B cell (primary cell): ENCODE results near the gene ALMS1. TPM values are rescaled to one million over a fixed set of nuclear protein-coding genes. Genes with fewer than 3 reads are reported as not detected.

Source experiments
- ATAC-seq: fragments of 200-7000 bp; cut with Tn5 transposase; one replicate; pipeline ENCODE4 v1.10.0; 2021; ENCODE audit warnings: low read depth, mild to moderate bottlenecking, moderate number of reproducible peaks, moderate library complexity
- CTCF ChIA-PET: fragments of 350-600 bp; sonication (Branson Sonifier 250); formaldehyde crosslinking; loops from one replicate; lab custom pipeline; 2021; ENCODE audit warnings: antibody characterized with exemption, inconsistent platforms; lab: Charles Lee
- POLR2A ChIA-PET: fragments of 350-600 bp; sonication (Branson Sonifier 250); formaldehyde crosslinking; loops from one replicate; lab custom pipeline; 2021; ENCODE audit warnings: antibody characterized with exemption; lab: Charles Lee
- DNase-seq: peaks from one replicate; pipeline ENCODE4 v3.0.0; 2013
- H2AFZ ChIP-seq: 2 replicates; pipeline ENCODE4 v1.6.1; 2012; ENCODE audit warnings: mild to moderate bottlenecking, low read depth, low read length; ENCODE audit not compliant: insufficient read depth, poor library complexity, severe bottlenecking
- H3K27ac ChIP-seq, 2 donors: 1 replicate in 1 of 2; 2 replicates in 1 of 2; pipeline ENCODE4 v1.5.1; 2012 to 2013; ENCODE audit warnings: low read length in 2 of 2, mild to moderate bottlenecking in 2 of 2, moderate library complexity in 1 of 2
- H3K27me3 ChIP-seq, 4 experiments: fragments of 200-600 bp in 1 of 4; sonication (generic) in 1 of 4; replicated peaks in 1 of 4; 1 replicate in 2 of 4; 2 replicates in 2 of 4; pipeline versions ENCODE4 v1.6.1 to v1.7.0; 2013 to 2016; ENCODE audit warnings: low read length in 3 of 4, mild to moderate bottlenecking in 2 of 4, mixed read lengths in 1 of 4, moderate library complexity in 1 of 4; ENCODE audit not compliant: insufficient read depth in 4 of 4, control insufficient read depth in 3 of 4; ENCODE audit errors: control extremely low read depth in 1 of 4
- H3K36me3 ChIP-seq, 2 experiments: replicated peaks in 1 of 2; 1 replicate in 1 of 2; 2 replicates in 1 of 2; pipeline versions ENCODE4 v1.6.1 to v1.7.1; 2013; ENCODE audit warnings: low read length in 1 of 2; ENCODE audit not compliant: insufficient read depth in 2 of 2, control insufficient read depth in 1 of 2; ENCODE audit errors: control extremely low read depth in 1 of 2, extremely low read depth in 1 of 2
- H3K4me1 ChIP-seq, 2 donors: fragments of 200-600 bp in 1 of 2; sonication (generic) in 1 of 2; 1 replicate in 1 of 2; 2 replicates in 1 of 2; pipeline versions ENCODE4 v1.5.1 to v1.6.1; 2013 to 2017; ENCODE audit warnings: low read length in 2 of 2; ENCODE audit not compliant: control insufficient read depth in 2 of 2, insufficient read depth in 2 of 2
- H3K4me2 ChIP-seq: replicated peaks from 2 replicates; pipeline ENCODE3; 2012; ENCODE audit warnings: mild to moderate bottlenecking, low read depth, low read length; ENCODE audit not compliant: poor library complexity, severe bottlenecking
- H3K4me3 ChIP-seq, 5 experiments: fragments of 200-600 bp in 1 of 5; sonication (generic) in 1 of 5; 1 replicate in 3 of 5; 2 replicates in 2 of 5; pipeline versions ENCODE4 v1.5.1 to v1.7.0; 2011 to 2016; ENCODE audit warnings: low read length in 4 of 5, mild to moderate bottlenecking in 4 of 5, low read depth in 2 of 5, control low read depth in 1 of 5, moderate library complexity in 1 of 5; ENCODE audit not compliant: insufficient read depth in 1 of 5; ENCODE audit errors: control extremely low read depth in 1 of 5, extremely low read depth in 1 of 5
- H3K79me2 ChIP-seq: fragments of 200-600 bp; sonication (generic); one replicate; pipeline ENCODE4 v1.6.0; 2016; ENCODE audit warnings: low read length; ENCODE audit not compliant: control insufficient read depth, insufficient read depth
- H3K9ac ChIP-seq: fragments of 200-600 bp; sonication (generic); 2 replicates; pipeline ENCODE4 v1.6.1; 2017; ENCODE audit warnings: mild to moderate bottlenecking, low read length, moderate library complexity
- H3K9me3 ChIP-seq, 3 donors: one replicate each; pipeline versions ENCODE4 v1.6.1 to v1.7.1; 2013; ENCODE audit warnings: low read length in 2 of 3; ENCODE audit not compliant: control insufficient read depth in 2 of 3, insufficient read depth in 1 of 3; ENCODE audit errors: control extremely low read depth in 1 of 3
- H4K20me1 ChIP-seq: 2 replicates; pipeline ENCODE4 v1.6.0; 2012; ENCODE audit warnings: mild to moderate bottlenecking, low read length; ENCODE audit not compliant: insufficient read depth, control insufficient read depth, poor library complexity, severe bottlenecking
- H3K27ac Mint-ChIP-seq: one replicate; pipeline ENCODE4 v1.8.0; 2021; ENCODE audit warnings: mixed read lengths
- H3K27me3 Mint-ChIP-seq: one replicate; pipeline ENCODE4 v1.8.0; 2021; ENCODE audit warnings: mixed read lengths
- H3K4me1 Mint-ChIP-seq: one replicate; pipeline ENCODE4 v1.8.0; 2021; ENCODE audit warnings: mixed read lengths
- H3K4me3 Mint-ChIP-seq: one replicate; pipeline ENCODE4 v1.8.0; 2021; ENCODE audit warnings: mixed read lengths
- H3K9me3 Mint-ChIP-seq: one replicate; pipeline ENCODE4 v1.8.0; 2022; ENCODE audit warnings: mixed read lengths; ENCODE audit not compliant: insufficient read depth
- EZH2 ChIP-seq: IDR thresholded peaks from 2 replicates; pipeline ENCODE4 v1.6.1; 2012; ENCODE audit warnings: borderline replicate concordance, low read depth, mild to moderate bottlenecking, moderate library complexity, low read length; ENCODE audit not compliant: insufficient read depth, poor library complexity, severe bottlenecking
- WGBS: methylation state at CpG from one replicate; pipeline ENCODE4 v1.1.5; 2013; ENCODE audit warnings: missing lambda C conversion rate; ENCODE audit not compliant: insufficient coverage; 5-methylcytosine and 5-hydroxymethylcytosine counted together
- intact Hi-C: fragments of 100-400 bp; cut with micrococcal nuclease; formaldehyde crosslinking; loops from one replicate; pipeline ENCODE4 v1.10.0; 2022
- polyA plus RNA-seq: library from polyadenylated mRNA; depleted of rRNA; stranded (reverse); fragments of >200 nt; gene quantifications from 2 replicates; pipeline ENCODE4 v1.2.3, GENCODE V29; 2012
- total RNA-seq, 2 donors: library from RNA; stranded (reverse); fragments of 120-200 nt in 1 of 2; gene quantifications; 1 replicate in 1 of 2; 2 replicates in 1 of 2; pipeline versions ENCODE4 v1.2.3 to v1.2.4, GENCODE V29; 2013 to 2022
- TF ChIP-seq, protein P1 (sequence below): fragments of 200-600 bp; IDR thresholded peaks from one replicate; pipeline ENCODE4 v1.8.0; 2022; ENCODE audit warnings: antibody characterized with exemption, mild to moderate bottlenecking

Gene ALMS1
- total and polyA plus RNA-seq, 2 donors (not counting 1 experiment from before 2014, with no cell fraction given) = 4.8 to 32.1 TPM

DNA sequence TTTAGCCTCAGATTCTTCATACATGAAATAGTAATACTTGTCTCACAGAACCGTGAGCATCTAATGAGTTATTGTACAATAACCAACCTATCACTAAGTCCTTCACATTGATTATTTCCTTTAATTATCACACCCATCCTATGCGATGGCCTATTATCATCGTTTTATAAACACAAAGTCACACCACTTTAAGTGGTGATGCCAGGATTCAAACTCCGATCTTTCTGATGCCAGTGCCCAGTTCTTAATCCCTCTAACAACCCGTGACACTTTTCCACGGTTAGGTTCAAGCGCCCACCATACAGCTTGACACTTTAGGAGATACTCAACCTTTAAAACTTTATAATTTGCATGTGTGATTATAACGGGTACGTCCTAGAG is 523 bp upstream of the ALMS1 start:
- ATAC-seq = no peak

More for the DNA sequence above, 523 bp upstream of the ALMS1 start:
- Mint-ChIP-seq H3K9me3 (no peaks in the 10 kb centered on the region), H3K4me1 (peaks cover 23% of the 10 kb centered on the region), H3K27ac (peak overlapping the region; percentile 93), H3K27me3 (peaks cover 21% of the 10 kb centered on the region), H3K4me3 (peak overlapping the region; percentile 90)
- intact Hi-C loops = loop anchor here (1.0 to 10.0 kb wide), 3 partner anchors 100 to 1450 kb away; partner anchors contain the start of genes FBXO41, HK2 and PRADC1
- no peak for TF ChIP-seq EZH2
- TF ChIP-seq, protein P1, sequence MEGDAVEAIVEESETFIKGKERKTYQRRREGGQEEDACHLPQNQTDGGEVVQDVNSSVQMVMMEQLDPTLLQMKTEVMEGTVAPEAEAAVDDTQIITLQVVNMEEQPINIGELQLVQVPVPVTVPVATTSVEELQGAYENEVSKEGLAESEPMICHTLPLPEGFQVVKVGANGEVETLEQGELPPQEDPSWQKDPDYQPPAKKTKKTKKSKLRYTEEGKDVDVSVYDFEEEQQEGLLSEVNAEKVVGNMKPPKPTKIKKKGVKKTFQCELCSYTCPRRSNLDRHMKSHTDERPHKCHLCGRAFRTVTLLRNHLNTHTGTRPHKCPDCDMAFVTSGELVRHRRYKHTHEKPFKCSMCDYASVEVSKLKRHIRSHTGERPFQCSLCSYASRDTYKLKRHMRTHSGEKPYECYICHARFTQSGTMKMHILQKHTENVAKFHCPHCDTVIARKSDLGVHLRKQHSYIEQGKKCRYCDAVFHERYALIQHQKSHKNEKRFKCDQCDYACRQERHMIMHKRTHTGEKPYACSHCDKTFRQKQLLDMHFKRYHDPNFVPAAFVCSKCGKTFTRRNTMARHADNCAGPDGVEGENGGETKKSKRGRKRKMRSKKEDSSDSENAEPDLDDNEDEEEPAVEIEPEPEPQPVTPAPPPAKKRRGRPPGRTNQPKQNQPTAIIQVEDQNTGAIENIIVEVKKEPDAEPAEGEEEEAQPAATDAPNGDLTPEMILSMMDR = no peak
- 21% methylated on average over 6 of the region's 9 CpGs for WGBS
- ChIA-PET POLR2A (interaction anchor here (0.6 to 1.4 kb wide), 5 partner anchors 47 to 1574 kb away, joined by 3 to 10 read pairs (median 4); partner anchors contain the start of genes CCT7, FBXO41 and PRADC1), CTCF (interaction anchor here (0.6 to 1.7 kb wide), 3 partner anchors 157 to 1203 kb away, joined by 3 to 4 read pairs (median 3); no protein-coding TSS in a partner anchor)
- Histone ChIP-seq H3K4me2 (peak overlapping the region; percentile 81), H3K9ac (peak overlapping the region; percentile 54), H3K27me3 (peaks cover 0 to 15% (median 6%) of the 10 kb centered on the region in 4 experiments), H3K36me3 (no peaks in the 10 kb centered on the region), H3K4me1 (peaks cover 18 to 20% of the 10 kb centered on the region in 2 donors), H3K4me3 (peak overlapping the region; percentile 45 to 87 (median 74)), H2AFZ (peak overlapping the region; percentile 95), H3K9me3 (no peaks in the 10 kb centered on the region), H3K79me2 (peaks cover 2% of the 10 kb centered on the region), H3K27ac (peak overlapping the region; percentile 80 to 82), H4K20me1 (peaks cover 6% of the 10 kb centered on the region)
- DNase-seq = no peak
